BLaER1 (cell line): ENCODE data around the gene FAM151A.
"Not testable (repeated sequence)": the region's sequence is repeated elsewhere in the genome, so short reads cannot be mapped to it uniquely, and the experiment has no call there.

Experiments
- H3K27ac ChIP-seq: shearing (Covaris generic); formaldehyde crosslinking; 2 replicates; pipeline ENCODE4 v1.8.1; 2022
- H3K27me3 ChIP-seq: shearing (Covaris generic); formaldehyde crosslinking; 2 replicates; pipeline ENCODE4 v1.8.1; 2022
- H3K36me3 ChIP-seq: shearing (Covaris generic); formaldehyde crosslinking; 2 replicates; pipeline ENCODE4 v1.8.1; 2022
- H3K4me1 ChIP-seq: shearing (Covaris generic); formaldehyde crosslinking; 2 replicates; pipeline ENCODE4 v1.8.1; 2022
- H3K4me2 ChIP-seq: shearing (Covaris generic); formaldehyde crosslinking; 2 replicates; pipeline ENCODE4 v1.8.1; 2022
- H3K4me3 ChIP-seq: shearing (Covaris generic); formaldehyde crosslinking; 2 replicates; pipeline ENCODE4 v1.8.1; 2022
- H3K9ac ChIP-seq: shearing (Covaris generic); formaldehyde crosslinking; 2 replicates; pipeline ENCODE4 v1.8.1; 2022
- H3K9me3 ChIP-seq: shearing (Covaris generic); formaldehyde crosslinking; 2 replicates; pipeline ENCODE4 v1.8.1; 2022
- H4K20me1 ChIP-seq: shearing (Covaris generic); formaldehyde crosslinking; 2 replicates; pipeline ENCODE4 v1.8.1; 2022
- Cebpa-rat ChIP-seq: shearing (Covaris generic); IDR thresholded peaks from 2 replicates; pipeline ENCODE4 v1.8.1; 2022

FAM151A gene

GRCh38 chr1:54652168-54652567 lies 28.8 kb upstream of the FAM151A start:
- H3K36me3 ChIP-seq, result no peaks in the 10 kb centered on the region
- no peaks in the 10 kb centered on the region for H3K9me3 ChIP-seq
- TF ChIP-seq Cebpa-rat, result no peak
- no peaks in the 10 kb centered on the region for H3K27me3 ChIP-seq
- no peaks in the 10 kb centered on the region for H4K20me1 ChIP-seq
- H3K4me3 ChIP-seq, result no peak overlapping the region
- H3K27ac ChIP-seq, result no peak overlapping the region
- H3K4me1 ChIP-seq, result no peaks in the 10 kb centered on the region
- H3K9ac ChIP-seq, result no peak overlapping the region
- H3K4me2 ChIP-seq, result no peak overlapping the region

- Histone ChIP-seq H3K9ac (no peak overlapping the region), H3K9me3 (no peaks in the 10 kb centered on the region), H3K36me3 (no peaks in the 10 kb centered on the region), H4K20me1 (no peaks in the 10 kb centered on the region), H3K4me3 (no peak overlapping the region), H3K27me3 (no peaks in the 10 kb centered on the region), H3K4me2 (no peak overlapping the region), H3K27ac (no peak overlapping the region), H3K4me1 (no peaks in the 10 kb centered on the region)
- TF ChIP-seq Cebpa-rat, result no peak
Measured at GRCh38 chr1:54651608-54652007, 28.3 kb upstream of the FAM151A start.

GRCh38 chr1:54650417-54650816 lies 27.1 kb upstream of the FAM151A start:
- Histone ChIP-seq H3K4me3 (no peak overlapping the region), H3K9me3 (no peaks in the 10 kb centered on the region), H3K36me3 (no peaks in the 10 kb centered on the region), H3K27me3 (no peaks in the 10 kb centered on the region), H4K20me1 (no peaks in the 10 kb centered on the region), H3K27ac (no peak overlapping the region), H3K4me2 (no peak overlapping the region), H3K9ac (no peak overlapping the region), H3K4me1 (no peaks in the 10 kb centered on the region)
- no peak for TF ChIP-seq Cebpa-rat

- Histone ChIP-seq H4K20me1 (no peaks in the 10 kb centered on the region), H3K27ac (no peak overlapping the region), H3K4me3 (no peak overlapping the region), H3K4me2 (no peak overlapping the region), H3K9me3 (0 out of 2 replicates have a peak, but pooled peaks cover 2% of the 10 kb centered on the region), H3K9ac (no peak overlapping the region), H3K27me3 (no peaks in the 10 kb centered on the region), H3K4me1 (no peaks in the 10 kb centered on the region), H3K36me3 (no peaks in the 10 kb centered on the region)
- TF ChIP-seq Cebpa-rat, result no peak
Measured at GRCh38 chr1:54649921-54650320, 26.6 kb upstream of the FAM151A start.

- H3K9ac ChIP-seq, result no peak overlapping the region
- H3K27me3 ChIP-seq, result no peaks in the 10 kb centered on the region
- no peaks in the 10 kb centered on the region for H3K36me3 ChIP-seq
- no peak overlapping the region for H3K4me2 ChIP-seq
- H3K4me1 ChIP-seq, result no peaks in the 10 kb centered on the region
- TF ChIP-seq Cebpa-rat, result no peak
- H4K20me1 ChIP-seq, result no peaks in the 10 kb centered on the region
- H3K4me3 ChIP-seq, result no peak overlapping the region
- H3K9me3 ChIP-seq, result peaks cover 8% of the 10 kb centered on the region; the same call in 1 of the 2 replicates
- no peak overlapping the region for H3K27ac ChIP-seq
Measured at GRCh38 chr1:54649130-54649898, 26.0 kb upstream of the FAM151A start.

- H3K27me3 ChIP-seq, result no peaks in the 10 kb centered on the region
- H3K9ac ChIP-seq, result no peak overlapping the region
- peaks cover 16% of the 10 kb centered on the region for H3K9me3 ChIP-seq
- no peak overlapping the region for H3K4me2 ChIP-seq
- no peak overlapping the region for H3K4me3 ChIP-seq
- H3K36me3 ChIP-seq, result no peaks in the 10 kb centered on the region
- no peaks in the 10 kb centered on the region for H3K4me1 ChIP-seq
- no peak for TF ChIP-seq Cebpa-rat
- H3K27ac ChIP-seq, result no peak overlapping the region
- no peaks in the 10 kb centered on the region for H4K20me1 ChIP-seq
Measured at GRCh38 chr1:54645806-54646676, 22.7 kb upstream of the FAM151A start.

- TF ChIP-seq Cebpa-rat, result no peak
Measured at GRCh38 chr1:54643736-54644135, 20.4 kb upstream of the FAM151A start.

GRCh38 chr1:54640863-54641836 lies 17.8 kb upstream of the FAM151A start, which contains the start of gene MROH7:
TSS of gene MROH7 (plus strand) at chr1:54641786. CDS start at chr1:54652927, 11,141 bp downstream.
- H3K4me1 ChIP-seq, result no peaks in the 10 kb centered on the region
- no peaks in the 10 kb centered on the region for H3K36me3 ChIP-seq
- TF ChIP-seq Cebpa-rat, result no peak
- H3K27me3 ChIP-seq, result no peaks in the 10 kb centered on the region
- H4K20me1 ChIP-seq, result no peaks in the 10 kb centered on the region
- H3K27ac ChIP-seq, result no peak within 1 kb of the TSS
- H3K4me2 ChIP-seq, result no peak within 1 kb of the TSS
- no peak within 1 kb of the TSS for H3K4me3 ChIP-seq
- H3K9ac ChIP-seq, result no peak within 1 kb of the TSS
- H3K9me3 ChIP-seq, result peaks cover 17% of the 10 kb centered on the region

More at GRCh38 chr1:54643736-54644135, 20.4 kb upstream of the FAM151A start:
- no peak overlapping the region for H3K4me3 ChIP-seq
- H3K9me3 ChIP-seq, result peaks cover 16% of the 10 kb centered on the region
- no peaks in the 10 kb centered on the region for H3K4me1 ChIP-seq
- no peak overlapping the region for H3K27ac ChIP-seq
- H3K36me3 ChIP-seq, result no peaks in the 10 kb centered on the region
- H3K27me3 ChIP-seq, result no peaks in the 10 kb centered on the region
- no peak overlapping the region for H3K4me2 ChIP-seq
- no peak overlapping the region for H3K9ac ChIP-seq
- no peaks in the 10 kb centered on the region for H4K20me1 ChIP-seq

- Histone ChIP-seq H3K9me3 (peaks cover 25% of the 10 kb centered on the region), H3K9ac (no peak overlapping the region), H3K27ac (no peak overlapping the region), H3K4me1 (no peaks in the 10 kb centered on the region), H3K4me2 (no peak overlapping the region), H4K20me1 (no peaks in the 10 kb centered on the region), H3K27me3 (no peaks in the 10 kb centered on the region), H3K36me3 (no peaks in the 10 kb centered on the region), H3K4me3 (no peak overlapping the region)
- TF ChIP-seq Cebpa-rat, result no peak
Measured at GRCh38 chr1:54640361-54640760, 17.0 kb upstream of the FAM151A start.

GRCh38 chr1:54636461-54637446 lies 13.4 kb upstream of the FAM151A start:
- H3K4me1 ChIP-seq, H3K4me2 ChIP-seq, H4K20me1 ChIP-seq, H3K4me3 ChIP-seq, H3K9me3 ChIP-seq, H3K36me3 ChIP-seq, H3K9ac ChIP-seq, H3K27ac ChIP-seq, H3K27me3 ChIP-seq: not testable (repeated sequence)

- H3K9me3 ChIP-seq, H3K4me2 ChIP-seq, H3K36me3 ChIP-seq, H3K9ac ChIP-seq, H3K27ac ChIP-seq, H3K4me1 ChIP-seq, H4K20me1 ChIP-seq, H3K4me3 ChIP-seq, H3K27me3 ChIP-seq: not testable (repeated sequence)
Measured at GRCh38 chr1:54635804-54636203, 12.5 kb upstream of the FAM151A start.
